CD4-positive, alpha-beta T cell treated with Interleukin-4 for 4 hours (primary cell): ENCODE measurements around the gene CHCHD3.

ENCODE experiments used
- DNase-seq: peaks from one replicate; pipeline ENCODE4 v3.0.0-alpha.2; 2020

The CHCHD3 gene

DNA sequence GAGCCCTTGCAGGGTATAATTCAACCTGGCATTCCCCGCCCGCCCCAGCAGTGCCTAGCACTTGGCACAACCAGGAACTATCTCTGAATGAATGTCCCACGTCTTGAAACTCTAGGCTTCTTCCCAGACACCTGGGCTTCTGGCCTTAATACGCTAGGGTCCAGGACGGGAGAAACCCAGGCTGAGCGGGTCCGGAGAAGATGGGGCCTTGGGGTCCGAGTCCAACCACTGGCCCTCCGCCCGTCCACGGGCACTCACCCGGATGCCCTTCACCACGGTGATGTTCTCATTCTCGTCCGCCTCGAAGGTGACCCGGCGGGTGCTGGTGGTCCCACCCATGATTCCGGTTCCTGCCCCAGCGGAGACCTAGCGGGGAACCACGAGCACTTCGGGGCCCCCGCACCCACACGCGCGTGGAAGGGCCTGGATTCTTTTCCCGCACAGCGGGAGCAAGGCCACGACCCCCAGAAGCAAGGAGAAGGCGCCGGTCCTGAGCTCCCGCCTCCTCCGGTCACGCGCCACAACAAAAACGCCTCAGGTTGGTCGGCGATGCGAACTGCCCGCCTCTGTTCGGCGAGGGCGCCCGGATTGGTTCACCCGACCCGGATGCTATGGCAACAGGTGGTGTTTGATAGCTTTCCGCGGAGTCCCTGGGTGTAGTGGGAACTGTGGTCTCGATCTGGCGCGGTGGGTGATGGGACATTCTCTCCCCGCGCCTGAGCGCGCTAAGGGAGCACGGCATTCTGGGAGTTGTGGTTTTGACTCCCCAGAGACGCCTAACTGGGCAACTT lies at the start of gene CHCHD3:
Gene CHCHD3 (minus strand): TSS at position 492 of the 791 bp plus-strand sequence. CDS start 153 bp downstream, at position 339.
- peak; percentile 96 for DNase-seq

DNA sequence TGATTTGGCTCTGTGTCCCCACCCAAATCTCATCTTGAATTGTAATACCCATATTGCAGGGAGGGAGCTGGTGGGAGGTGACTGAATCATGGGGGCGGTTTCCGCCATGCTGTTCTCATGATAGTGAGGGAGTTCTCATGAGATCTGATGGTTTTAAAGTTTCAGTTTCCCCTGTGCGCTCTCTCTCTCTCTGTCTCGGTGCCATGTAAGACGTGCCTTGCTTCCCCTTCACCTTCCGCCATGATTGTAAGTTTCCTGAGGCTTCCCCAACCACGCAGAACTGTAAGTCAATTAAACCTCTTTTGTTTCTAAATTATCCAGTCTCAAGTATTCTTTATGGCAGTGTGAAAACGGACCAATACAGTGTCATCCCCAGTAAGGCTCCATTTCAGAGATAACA lies 48.3 kb upstream of the CHCHD3 start:
- DNase-seq = no peak

DNA sequence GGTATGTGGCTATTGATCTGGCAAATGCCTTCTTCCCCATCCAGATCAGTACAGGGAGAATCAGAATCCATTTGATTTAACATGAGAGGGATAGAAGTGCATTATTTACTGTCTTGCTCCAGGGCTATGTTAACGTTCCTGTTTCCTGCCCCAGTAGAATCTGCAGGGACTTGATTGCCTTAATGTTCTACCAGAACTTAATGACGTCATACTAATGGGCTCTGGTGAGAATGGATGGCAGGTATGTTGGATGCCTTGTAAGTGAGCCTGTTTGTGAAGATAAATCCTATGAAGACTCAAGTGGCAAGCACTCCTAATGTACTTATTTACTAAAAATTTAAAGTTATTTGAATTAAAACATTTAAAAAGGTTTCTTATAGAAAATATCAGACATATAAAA lies 44.5 kb upstream of the CHCHD3 start:
- no peak for DNase-seq

DNA sequence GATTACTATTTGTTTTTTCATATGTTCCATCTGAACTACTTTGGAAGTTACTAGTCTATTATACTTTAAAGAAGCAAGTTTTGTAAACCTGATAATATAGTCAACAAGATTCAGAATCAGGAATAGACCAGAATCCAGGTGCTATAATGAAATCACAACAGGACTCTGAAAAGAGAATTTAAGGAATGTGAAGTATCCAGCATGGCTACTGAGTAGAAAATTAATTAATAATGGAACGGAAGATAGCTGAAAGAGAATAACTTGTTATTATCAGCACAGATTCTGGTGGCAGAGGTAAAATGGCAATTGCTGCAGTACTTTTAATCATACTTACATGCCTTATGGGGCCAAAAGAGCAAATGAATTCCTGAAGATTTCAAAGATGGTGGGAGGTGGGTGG lies 43.1 kb upstream of the CHCHD3 start:
- no peak for DNase-seq

DNA sequence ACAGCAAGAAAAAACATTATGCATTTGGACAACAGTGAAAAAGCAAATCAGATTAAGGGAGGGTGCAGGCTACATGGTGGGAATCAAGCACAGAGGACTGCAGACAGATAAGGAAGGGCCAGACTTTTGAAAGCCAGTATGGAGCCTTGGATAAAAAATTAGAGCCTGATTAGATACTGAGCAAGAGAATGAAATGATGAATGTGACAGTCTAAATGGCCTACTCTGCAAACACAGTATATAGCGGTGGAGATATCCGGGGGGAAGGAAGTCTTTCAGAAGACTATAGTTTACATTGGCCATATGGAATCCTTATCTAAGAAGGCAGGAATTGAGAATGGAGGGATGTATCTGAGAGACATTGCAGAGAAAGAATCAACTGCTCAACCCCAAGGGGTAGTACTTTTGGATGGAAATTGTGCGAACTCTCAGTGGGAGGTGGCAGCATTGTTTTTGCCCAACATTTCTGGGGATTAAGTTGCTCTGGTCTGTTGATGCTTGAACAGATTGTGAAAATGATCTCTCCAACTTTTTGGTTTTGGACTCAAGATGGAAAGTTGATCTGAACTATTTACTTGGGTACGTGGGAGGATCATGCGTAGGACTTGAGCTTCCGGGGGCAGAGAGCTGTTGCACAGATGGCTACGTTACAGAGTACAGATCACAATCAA lies 39.4 kb upstream of the CHCHD3 start:
- DNase-seq = no peak

DNA sequence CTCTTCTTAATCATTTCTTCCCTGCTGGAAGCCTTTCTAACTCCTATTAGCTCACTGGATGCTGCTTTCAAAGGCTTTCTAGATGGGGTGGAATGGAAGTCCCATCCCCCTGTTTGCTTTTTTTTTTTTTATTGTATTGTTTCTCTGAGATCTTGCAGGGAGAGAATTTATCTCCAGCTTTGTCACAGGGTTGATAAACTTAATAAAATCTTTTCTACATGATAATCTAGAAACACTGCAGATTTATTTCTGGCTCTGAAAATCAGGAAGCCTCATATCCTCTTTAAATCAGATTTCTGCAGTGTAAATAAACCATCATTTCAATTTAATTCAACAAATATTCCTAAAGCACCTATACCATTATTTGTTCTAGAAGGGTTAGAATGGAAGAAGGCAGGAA lies 37.2 kb upstream of the CHCHD3 start:
- no peak for DNase-seq

DNA sequence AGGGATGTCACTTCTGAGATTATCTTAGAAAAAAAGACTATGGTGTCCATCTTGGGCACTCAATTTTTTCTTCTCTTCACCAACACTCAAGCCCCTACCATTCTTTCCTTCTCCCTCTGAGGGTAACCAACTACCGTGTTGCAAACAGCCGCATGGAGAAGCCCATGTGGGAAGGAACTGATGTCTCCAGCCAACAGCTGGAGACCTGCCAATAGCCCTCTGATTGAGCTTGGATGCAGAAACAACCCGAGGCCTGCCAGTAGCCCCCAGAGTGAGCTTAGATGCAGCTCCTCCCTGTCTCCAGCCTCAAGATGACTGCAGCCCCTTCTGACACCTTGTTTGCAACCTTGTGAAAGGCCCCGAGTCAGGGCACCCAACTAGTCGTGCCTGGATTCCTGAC lies 36.4 kb upstream of the CHCHD3 start:
- no peak for DNase-seq

DNA sequence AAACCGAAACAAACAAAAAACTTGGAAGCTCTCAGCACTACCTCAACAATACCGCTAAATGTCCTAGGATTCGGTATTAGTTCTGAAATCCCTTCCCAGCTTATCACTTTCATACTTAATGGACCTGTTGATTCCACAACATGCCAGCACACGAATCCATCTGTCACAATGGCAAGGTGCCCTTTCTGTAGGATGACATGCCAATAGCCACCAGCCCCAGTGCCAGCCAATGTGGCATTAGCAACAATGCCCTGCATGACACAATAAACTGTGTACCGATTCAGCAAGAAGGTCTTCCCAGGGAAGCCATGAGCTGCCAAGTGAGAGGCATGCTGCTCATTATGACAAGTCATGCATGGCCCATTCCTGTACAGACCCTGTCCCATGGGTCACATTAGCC lies 35.6 kb upstream of the CHCHD3 start:
- DNase-seq = no peak

DNA sequence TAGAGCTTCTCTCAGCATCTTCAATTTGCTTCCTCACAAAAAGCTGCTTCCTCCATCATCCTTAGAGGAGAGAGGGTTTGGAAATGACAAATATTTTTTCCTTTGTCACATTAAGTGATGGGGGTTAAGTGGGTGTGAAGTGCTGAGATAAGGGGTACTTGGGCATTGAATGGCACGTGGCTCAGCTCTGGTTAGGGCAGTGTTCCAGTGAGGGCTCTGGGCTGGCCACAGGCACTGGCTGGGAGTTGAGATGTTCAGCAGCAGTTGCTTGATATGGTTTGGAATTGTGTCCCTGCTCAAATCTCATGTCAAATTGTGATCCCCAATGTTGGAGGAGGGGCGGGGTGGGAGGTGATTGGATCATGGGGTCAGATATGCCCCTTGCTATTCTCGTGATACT lies 33.7 kb upstream of the CHCHD3 start:
- no peak for DNase-seq

DNA sequence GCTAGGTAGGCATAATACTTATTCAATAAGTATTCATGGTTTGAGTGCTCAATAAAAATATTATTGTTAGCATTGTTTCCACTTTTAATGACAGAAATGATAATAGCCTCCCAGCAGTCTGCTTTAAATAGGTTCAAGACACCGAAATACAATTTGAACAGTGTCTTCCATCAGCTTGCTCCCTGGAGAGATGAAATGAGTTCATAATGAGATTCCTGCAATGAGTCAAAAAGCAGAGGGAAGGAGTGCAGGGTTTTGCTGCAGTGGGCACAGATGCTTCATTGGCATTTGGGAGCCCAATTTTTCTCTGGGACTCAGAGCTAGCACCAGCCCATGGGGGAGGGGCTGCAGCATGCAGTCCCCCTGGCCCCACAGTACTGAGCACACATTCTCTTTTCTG lies 32.6 kb upstream of the CHCHD3 start:
- DNase-seq = no peak

DNA sequence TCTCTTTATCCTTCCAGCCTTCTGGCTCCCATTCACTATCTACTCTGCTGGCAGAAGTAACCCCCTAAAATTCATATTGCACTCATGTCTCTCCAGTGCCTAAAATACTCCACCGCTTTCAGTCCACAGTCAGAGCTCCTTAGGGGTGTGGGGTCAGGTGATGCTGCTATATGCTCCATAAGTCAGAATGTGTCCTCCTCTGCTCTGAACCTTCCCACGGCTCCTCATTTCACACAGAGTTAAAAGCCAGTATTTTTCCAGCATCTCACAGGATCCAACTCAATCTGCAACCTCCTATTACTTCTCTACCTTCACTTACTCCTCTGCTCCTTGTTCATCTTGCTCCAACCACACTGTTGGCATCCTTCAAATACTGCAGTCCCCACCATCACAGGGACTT lies 31.1 kb upstream of the CHCHD3 start:
- no peak for DNase-seq

DNA sequence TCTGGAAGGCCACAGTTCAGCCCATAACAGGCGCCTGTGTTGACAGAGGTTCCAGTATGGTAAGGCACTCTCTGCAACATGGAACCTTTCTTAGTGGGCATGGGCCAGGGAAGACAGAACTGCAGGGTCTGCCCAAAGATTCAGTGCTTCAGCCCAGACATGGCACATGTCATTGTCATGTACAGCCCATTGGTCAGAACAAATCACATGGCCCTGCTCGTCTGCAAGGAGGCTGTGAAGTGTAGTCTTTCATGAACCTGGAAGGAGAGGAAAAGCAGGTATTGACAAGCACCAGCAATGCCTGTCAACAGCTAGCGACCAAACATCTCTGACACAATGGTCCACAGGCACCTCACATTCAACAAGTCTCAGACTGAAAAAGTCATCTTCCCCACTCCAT lies 30.4 kb upstream of the CHCHD3 start:
- no peak for DNase-seq

DNA sequence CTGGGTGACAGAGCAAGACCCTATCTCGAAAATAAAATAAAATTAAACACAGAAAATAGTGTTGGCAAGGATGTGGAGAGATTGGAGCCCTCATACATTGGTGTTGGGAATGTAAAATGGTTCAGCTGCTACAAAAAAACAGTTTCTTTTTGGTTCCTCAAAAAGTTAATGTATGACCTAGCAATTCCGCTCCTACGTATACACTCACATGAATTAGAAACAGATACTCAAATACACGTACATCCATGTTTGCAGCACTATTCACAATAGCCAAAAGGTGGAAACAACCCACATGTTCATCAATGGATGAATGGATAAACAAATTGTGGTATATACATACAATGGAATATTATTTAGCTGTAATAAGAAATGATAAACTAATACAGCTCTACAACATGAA lies 28.4 kb upstream of the CHCHD3 start:
- DNase-seq = no peak

DNA sequence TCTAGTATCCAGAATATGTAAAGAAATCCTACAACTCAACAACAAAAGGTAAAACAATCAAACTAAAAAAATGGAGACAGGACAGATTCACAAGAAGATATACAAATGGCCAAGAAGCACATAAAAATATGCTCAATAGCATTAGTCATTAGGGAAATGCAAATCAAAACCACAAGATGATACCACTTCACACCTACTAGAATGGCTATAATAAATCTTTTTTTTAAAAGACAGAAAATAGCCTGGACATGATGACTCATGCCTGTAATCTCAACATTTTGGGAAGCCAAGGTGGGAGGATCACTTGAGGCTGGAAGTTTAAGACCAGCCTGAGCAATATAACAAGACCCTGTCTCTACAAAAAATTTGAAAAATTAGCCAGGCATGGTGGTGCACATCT lies 27.9 kb upstream of the CHCHD3 start:
- no peak for DNase-seq

DNA sequence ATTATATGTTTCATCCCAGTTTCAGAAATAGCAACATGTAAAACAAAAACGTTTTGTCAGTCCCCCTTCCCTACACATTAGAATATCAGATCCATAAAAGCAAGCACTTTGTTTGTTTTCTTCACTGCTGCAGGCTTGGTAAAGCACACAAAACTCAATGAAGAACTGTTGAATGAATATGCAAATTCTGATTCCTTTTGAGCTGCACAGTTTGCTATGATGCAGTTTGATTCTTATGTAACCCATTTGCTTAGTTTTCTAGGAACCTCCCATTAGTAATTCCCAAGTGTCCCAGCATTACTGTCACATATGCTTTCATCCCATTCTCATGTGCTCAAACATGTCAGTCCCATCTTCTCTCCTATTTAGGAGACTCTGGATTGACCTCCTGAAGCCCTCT lies 26.1 kb upstream of the CHCHD3 start:
- no peak for DNase-seq

DNA sequence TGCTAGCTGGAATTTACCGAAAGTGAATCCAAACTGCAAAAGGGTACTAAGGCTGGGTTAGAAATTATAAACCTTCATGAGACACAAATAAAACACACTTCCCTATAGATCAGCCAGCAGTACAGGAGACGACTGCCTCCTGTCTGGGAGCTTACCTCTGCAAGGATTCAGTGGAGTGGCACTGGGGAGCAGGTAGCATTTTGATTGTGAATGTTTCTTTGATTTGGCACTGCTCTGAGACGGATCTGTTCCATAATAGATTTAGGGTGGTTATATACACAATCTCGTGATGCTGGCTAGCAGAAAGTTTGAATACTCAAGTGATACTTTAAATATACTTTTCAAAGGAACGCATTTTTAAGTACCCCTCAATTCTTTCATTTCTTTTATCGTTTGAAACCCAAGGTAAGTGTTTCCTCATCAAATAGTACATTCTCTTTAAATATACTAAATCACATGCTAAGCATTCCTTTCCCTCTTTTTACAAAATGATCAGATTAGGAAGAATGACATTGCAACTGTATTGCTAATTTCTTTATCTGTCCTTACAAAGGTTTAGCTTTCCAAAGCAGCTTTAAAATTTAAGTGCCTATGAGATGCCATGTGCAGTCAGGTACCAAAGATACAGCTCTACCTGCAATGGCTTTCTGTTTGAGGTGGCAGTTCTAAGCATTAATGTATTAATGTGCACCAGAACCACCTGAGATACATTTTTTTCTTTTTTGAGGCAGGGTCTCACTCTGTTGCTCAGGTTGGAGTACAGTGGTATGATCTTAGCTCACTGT lies 20.6 kb upstream of the CHCHD3 start:
- no peak for DNase-seq

DNA sequence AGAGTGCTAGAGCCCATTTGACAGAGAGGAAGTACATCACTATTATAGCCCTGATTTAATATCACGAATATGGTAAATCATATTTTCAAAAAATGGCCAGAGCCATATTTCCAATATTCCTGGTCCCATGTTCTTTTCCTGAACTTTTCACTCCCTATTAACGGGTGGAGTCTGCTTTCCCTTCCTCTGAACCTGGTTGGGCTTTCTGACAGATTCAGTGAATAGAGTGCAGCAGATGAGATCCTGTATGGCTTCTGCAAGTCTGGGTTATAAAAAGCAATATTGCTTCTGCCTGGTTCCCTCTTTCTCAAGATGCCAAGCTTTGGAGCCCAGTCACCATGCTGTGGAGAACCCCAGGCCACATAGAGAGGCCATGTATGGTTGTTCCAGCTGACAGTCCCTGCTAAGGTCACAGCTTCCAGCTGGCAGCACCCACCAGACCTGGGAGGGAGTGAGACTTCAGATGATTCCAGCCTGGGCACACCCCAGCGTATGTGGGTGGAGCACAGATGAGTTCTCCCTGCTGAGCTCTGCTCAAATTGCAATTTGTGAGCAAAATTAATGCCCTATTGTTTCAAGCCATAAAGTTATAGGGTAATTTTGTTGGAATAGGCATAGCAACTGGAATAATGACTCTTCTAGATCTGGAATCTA lies 17.9 kb upstream of the CHCHD3 start:
- DNase-seq = no peak

DNA sequence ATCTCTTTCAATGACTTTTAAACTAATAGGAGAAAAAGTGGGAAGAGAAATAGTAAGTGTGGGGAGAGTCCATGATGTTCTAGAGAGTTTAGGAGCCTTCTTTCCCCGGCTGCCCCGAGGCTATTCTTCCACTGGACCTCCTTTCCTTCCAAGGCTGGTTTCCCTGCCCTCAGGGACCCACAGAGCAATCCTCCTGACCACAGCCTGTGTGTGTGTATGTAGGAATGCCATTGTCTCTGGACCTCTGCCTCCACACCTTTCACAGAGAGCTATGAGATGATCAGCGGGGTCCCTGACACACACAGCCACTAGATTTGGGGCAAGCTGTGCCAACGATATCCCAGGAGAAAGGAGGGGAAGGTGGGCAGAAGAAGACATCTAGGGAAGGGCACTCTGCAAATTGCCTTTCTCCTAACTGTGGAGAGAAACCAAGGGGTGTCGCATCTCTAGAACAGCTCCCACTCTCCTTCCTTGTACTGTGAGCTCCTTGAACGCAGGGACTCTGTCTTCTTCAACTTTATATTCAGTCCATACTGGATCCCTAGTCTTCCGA lies 13.3 kb upstream of the CHCHD3 start:
- DNase-seq = no peak

DNA sequence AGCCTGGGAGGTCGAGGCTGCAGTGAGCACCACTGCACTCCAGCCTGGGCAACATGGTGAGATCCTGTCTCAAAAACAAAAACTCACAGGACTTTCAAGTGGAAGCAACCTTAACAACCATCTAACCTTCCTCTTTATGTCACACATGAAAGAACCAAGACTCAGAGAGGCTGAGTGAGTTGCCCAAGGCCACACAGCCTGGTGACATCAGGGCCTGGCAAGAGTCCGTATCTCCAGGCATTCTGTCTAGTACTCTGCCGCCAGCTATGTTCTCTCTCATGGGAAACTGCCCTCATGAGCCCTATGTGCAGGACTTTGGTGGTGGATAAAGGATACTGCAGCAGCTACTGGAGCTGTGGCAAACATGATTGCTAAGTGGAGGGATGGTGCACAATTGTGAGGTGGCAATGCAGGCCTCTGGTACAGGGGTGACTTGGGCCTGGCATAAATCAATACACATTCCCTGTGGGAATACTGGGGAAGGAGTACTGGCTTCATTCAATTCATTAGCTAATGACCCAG lies 10.1 kb upstream of the CHCHD3 start:
- DNase-seq = no peak

DNA sequence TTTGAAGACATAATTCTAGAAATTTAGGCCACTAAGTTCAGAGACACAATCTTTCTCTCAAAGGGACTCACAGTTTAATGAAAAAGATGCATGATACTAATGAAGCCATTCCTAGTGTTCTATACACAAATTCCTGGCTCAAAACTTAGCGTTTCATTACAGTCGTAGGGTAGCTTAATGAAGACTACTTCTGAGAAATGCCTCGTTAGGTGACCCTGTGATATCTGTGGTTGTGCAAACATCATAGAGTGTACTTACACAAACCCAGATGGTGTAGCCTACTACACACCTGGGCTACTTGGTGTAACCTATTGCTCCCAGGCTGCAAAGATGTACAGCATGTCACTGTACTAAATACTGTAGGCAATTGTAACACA lies 488 bp upstream of the CHCHD3 start:
- DNase-seq = no peak

DNA sequence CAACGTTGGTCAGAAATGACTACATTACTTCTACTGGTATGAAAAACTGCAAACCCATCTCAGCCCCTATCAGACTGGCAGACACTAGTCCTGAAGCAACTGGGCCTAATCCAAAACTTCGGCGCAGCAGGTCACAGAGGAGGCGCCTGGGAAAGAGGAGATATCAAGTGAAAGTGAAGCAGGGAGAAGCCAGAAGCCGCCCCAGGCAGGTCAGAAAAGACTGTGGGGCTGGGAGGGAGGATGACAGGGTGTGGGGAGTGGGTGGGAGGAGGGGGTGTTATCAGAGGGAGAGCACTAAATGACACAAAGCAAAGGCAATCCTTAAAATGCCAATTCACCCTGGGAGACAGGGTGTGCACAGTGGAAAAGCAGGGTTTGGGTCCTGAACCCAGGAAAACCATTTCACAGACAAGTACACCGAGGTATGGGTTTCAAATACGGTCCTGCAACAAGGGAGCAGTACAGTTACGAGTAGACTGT lies 731 bp downstream of the CHCHD3 start:
- no peak for DNase-seq

DNA sequence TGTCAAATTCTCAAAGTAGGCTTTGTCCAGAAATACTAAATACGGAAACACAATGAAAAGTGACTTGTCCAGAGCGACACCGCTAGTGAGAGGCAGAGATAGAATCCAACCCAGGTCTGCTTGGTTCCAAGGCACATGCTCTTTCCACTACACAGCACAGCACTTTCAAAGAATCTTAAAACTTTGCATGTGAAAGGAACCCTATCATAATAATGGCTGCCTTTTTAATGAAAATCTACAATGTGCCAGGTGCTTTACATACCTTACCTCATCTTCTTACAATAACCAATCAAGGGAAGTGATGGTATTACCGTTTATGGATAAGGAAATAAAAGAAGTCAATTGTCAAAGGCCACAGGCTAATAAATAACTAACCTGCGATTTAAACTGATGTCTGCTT lies 2.6 kb downstream of the CHCHD3 start:
- no peak for DNase-seq

DNA sequence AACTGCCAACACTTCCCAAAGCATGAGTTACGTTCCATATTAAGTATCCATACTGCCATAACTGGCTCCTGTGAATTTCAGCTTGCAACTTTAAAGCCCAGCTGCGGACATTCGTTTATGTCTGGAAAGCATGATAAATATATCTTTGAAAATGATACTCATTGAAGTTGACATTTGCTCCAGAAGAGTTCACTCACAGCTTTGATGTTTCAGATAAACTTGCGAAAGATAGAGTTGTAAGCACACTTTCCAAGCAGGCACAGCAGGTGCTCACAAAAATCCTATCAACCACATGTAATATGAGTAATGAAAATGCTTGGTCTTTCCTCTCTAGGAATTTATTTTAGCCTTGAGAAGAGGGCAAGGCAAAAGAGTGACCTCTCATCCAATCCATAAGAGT lies 4.5 kb downstream of the CHCHD3 start:
- DNase-seq = no peak
